ENCODE measurements around the gene PIAS1. TPM values are rescaled to one million over a fixed set of nuclear protein-coding genes. Genes with fewer than 3 reads are reported as not detected.

The PIAS1 gene
- total and polyA plus RNA-seq, 9 of the 15 experiments (the other 6 are each of a cell fraction or from before 2014, with no cell fraction given): 18.0 to 59.1 (median 28.5) TPM

- TF ChIP-seq CHD7 (IDR thresholded peaks at IDR 0.05; ENCODE audit: low read depth, low read length) (no peak), CREM (IDR thresholded peaks at IDR 0.05; ENCODE audit: low read depth) (no peak), ZNF217 (CRISPR knock-in tag; IDR thresholded peaks at IDR 0.05) (no peak), MCM3 (IDR thresholded peaks at IDR 0.05) (no peak), HMG20B (CRISPR knock-in tag; IDR thresholded peaks at IDR 0.05) (no peak), COPS2 (conservative IDR thresholded peaks at IDR 0.05) (no peak), SMAD2 (IDR thresholded peaks at IDR 0.05; ENCODE audit: low read depth, low read length) (no peak), HDAC1 (IDR thresholded peaks at IDR 0.05) (no peak), NFXL1 (CRISPR knock-in tag; IDR thresholded peaks at IDR 0.05) (no peak), RFX5 (IDR thresholded peaks at IDR 0.05; ENCODE audit: low read depth, low read length) (no peak), RBM25 (IDR thresholded peaks at IDR 0.05; ENCODE audit: low read depth, low read length, severe bottlenecking) (no peak), HDAC8 (tag; IDR thresholded peaks at IDR 0.05) (no peak)
Observed at GRCh38 chr15:68177742-68178141, 123.6 kb downstream of the PIAS1 start (continued).

All from K562 (cell line).